Smooth muscle cell of the brain vasculature (primary cell): ENCODE results near the gene LMNTD1.

ENCODE experiments used
- DNase-seq: peaks from one replicate; pipeline ENCODE4 v3.0.0-alpha.2; 2012; ENCODE audit warnings: low read depth, low spot score

The LMNTD1 gene

GRCh38 chr12:25552681-25553080 lies 402 bp downstream of the LMNTD1 start:
- no peak for DNase-seq

- no peak for DNase-seq
These were observed 2.9 kb downstream of the LMNTD1 start for GRCh38 chr12:25550186-25550585.

- no peak for DNase-seq
These were observed 4.0 kb downstream of the LMNTD1 start for GRCh38 chr12:25549120-25549519.

GRCh38 chr12:25546318-25546717 lies 6.8 kb downstream of the LMNTD1 start:
- no peak for DNase-seq

GRCh38 chr12:25533150-25533549 lies 19.9 kb downstream of the LMNTD1 start:
- no peak for DNase-seq

GRCh38 chr12:25531502-25532052 lies 21.5 kb downstream of the LMNTD1 start:
- no peak for DNase-seq

GRCh38 chr12:25529738-25530137 lies 23.3 kb downstream of the LMNTD1 start:
- no peak for DNase-seq

- DNase-seq, result no peak
These were observed 26.3 kb downstream of the LMNTD1 start for GRCh38 chr12:25526778-25527177.

GRCh38 chr12:25524366-25524765 lies 28.7 kb downstream of the LMNTD1 start:
- DNase-seq, result no peak

- DNase-seq, result no peak
These were observed 31.3 kb downstream of the LMNTD1 start for GRCh38 chr12:25521625-25522256.

- DNase-seq, result no peak
These were observed 34.6 kb downstream of the LMNTD1 start for GRCh38 chr12:25518512-25518911.

GRCh38 chr12:25504744-25505143 lies 48.3 kb downstream of the LMNTD1 start:
- no peak for DNase-seq

GRCh38 chr12:25503666-25504065 lies 49.4 kb downstream of the LMNTD1 start:
- no peak for DNase-seq

- no peak for DNase-seq
These were observed 50.5 kb downstream of the LMNTD1 start for GRCh38 chr12:25502596-25502995.

- no peak for DNase-seq
These were observed 51.0 kb downstream of the LMNTD1 start for GRCh38 chr12:25502118-25502517.

GRCh38 chr12:25501549-25501948 lies 51.5 kb downstream of the LMNTD1 start:
- DNase-seq, result no peak

GRCh38 chr12:25500651-25501050 lies 52.4 kb downstream of the LMNTD1 start:
- no peak for DNase-seq

- DNase-seq, result no peak
These were observed 56.1 kb downstream of the LMNTD1 start for GRCh38 chr12:25497021-25497420.

GRCh38 chr12:25496098-25496587 lies 56.9 kb downstream of the LMNTD1 start:
- no peak for DNase-seq

GRCh38 chr12:25495331-25496097 lies 57.6 kb downstream of the LMNTD1 start:
- DNase-seq, result peak; percentile 43

GRCh38 chr12:25494926-25495325 lies 58.2 kb downstream of the LMNTD1 start:
- no peak for DNase-seq

- no peak for DNase-seq
These were observed 59.4 kb downstream of the LMNTD1 start for GRCh38 chr12:25493682-25494081.
